SH-SY5Y (cell line): ENCODE data around the gene C4BPA.

ENCODE experiments used
- GATA2 ChIP-seq: IDR thresholded peaks from 2 replicates; pipeline ENCODE4 v1.6.1; 2011; ENCODE audit warnings: mild to moderate bottlenecking, low read depth, low read length
- GATA3 ChIP-seq: IDR thresholded peaks from 2 replicates; pipeline ENCODE4 v1.6.1; 2011; ENCODE audit warnings: low read depth, mild to moderate bottlenecking, low read length, moderate library complexity

- TF ChIP-seq GATA2: no peak
- TF ChIP-seq GATA3: no peak
These were observed 52.1 kb downstream of the C4BPA start for GRCh38 chr1:207156095-207156494.
